NCI-H2029 (cell line): Measurements from ENCODE around the gene GRN.
A peak's percentile ranks its signal among the peaks of the same experiment; 100 is the strongest.
"Not testable (repeated sequence)": the region's sequence is repeated elsewhere in the genome, so short reads cannot be mapped to it uniquely, and the experiment has no call there.

Source experiments
- DNase-seq: peaks from one replicate; lab custom pipeline; 2025; lab: John Stamatoyannopoulos, UW

The GRN gene

DNA sequence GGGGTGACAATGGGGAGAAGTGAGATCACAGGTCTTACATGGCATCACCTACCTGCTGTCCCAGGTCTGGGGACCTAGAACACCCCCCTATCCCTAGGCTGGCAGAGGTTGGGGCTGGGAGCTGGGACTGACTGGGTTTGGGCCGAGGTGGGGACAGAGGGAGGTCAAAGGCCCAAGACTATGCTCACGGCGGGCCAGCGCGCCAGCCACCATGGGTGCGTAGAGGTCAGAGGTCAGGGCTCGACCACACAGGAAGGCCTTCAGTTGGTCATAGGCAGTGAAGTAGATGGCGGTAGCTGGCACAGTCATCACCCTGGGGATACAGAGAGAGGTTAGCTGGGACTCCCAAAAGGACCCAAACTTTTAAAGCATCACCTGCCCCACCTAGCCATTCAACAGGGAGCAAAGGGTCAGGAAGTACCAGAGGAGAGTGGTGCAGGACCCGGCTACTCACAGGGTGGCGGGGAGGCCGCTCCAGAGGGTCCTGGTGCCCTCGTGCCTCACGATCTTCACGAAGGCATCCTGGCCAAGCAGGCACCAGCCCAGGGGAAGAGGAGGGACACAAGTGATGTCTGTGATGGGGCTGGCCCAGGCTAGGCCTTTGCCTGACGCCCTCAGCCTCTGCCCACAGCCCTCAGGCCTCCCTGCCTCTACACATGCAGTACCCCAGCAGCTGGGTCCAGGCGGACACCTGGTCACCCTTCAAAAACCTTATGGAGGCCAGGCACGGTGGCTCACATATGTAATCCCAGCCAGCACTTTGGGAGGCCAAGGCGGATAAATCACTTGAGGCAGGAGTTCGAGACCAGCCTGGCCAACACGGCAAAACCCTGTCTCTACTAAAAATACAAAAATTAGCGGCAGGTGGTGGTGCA is 23.6 kb upstream of the GRN start:
- DNase-seq = no peak

DNA sequence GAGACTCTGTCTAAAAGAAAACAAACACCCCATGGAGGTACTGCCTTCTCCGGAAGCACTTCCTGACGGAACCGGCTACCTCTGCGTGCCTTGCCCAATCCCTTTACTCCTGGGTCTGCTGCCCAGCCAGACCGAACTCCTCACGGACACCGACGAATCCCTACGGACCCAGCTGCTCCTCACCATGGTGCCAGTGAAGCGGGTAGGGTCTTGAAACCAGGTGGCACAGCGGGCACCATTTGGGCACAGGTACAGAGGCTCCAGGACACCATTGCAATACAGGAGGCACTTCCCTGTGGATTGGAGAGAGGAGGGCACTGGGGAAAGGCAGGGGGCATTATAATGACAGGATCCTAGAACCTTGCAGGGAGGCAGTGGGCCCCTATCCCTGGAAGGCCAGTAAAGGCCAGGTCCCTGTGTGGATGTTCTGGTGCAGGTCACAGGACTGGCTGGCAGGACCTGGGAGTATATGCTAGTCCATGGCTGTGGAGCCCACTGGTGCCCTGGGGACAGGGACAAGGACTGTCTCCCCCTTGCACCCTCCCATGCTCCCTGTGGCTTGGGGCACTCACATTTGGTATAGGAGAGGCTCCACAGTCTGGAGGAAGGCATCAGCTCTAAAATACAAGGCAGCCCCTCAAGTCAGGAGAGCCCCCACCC is 22.7 kb upstream of the GRN start:
- DNase-seq = no peak

DNA sequence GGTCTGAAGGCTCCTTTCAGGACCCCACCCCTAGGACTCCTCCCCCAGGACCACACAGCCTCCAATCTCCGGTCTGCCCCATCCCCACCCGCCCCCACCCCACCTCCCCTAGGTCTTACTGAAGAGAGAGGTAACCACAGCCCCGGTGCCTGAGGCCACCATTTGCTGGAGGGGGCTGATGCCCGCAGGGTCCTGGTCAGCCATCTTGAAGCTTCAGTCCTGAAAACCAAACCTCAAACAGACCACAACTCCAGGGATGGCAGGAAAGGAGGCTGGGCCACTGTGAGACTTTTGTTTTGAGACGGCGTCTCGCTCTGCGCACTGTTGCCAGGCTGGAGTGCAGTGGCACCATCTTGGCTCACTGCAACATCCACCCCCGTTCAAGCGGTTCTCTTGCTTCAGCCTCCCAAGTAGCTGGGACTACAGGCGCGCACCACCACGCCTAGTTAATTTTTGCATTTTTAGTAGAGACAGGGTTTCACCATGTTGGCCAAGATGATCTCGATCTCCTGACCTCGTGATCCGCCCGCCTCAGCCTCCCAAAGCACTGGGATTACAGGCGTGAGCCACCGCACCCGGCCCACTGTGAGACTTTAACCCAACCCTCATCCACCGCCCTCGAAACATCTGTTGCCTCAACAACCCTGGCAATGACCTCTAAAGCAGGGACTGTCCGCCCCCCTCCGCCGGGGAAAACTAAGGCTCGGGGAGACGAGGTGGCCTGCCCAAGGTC is 21.6 kb upstream of the GRN start:
- no peak for DNase-seq

DNA sequence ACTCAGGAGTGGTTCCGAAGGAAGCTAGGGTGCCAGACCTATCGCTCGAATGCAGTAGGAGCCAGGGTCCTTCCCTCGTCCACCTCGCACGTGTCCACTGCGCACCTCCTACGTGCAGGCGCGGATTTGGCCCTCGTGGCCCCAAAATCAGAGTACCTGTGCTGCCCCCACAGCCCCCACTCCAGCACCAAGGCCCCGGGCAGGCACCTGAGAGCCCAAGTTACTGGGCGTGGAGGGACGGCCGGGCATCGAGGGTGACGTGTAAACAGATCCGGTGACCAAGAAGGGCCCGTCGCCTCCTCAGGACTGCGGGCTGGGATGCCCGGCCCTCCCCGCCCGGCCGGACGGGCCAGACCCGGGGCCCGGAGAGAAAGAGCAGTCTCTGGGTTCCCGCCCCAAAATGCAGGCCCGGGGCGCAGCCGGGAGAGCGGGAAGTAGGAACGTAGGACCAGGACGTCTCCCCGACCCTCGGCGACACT is 21.0 kb upstream of the GRN start:
- no peak for DNase-seq

GRCh38 chr17:44324571-44325275 is 20.4 kb upstream of the GRN start, which contains the start of gene SLC25A39:
Gene SLC25A39 (minus strand): TSS chr17:44324823. CDS start chr17:44323562, 1,261 bp downstream.
- peak; percentile 81 for DNase-seq

DNA sequence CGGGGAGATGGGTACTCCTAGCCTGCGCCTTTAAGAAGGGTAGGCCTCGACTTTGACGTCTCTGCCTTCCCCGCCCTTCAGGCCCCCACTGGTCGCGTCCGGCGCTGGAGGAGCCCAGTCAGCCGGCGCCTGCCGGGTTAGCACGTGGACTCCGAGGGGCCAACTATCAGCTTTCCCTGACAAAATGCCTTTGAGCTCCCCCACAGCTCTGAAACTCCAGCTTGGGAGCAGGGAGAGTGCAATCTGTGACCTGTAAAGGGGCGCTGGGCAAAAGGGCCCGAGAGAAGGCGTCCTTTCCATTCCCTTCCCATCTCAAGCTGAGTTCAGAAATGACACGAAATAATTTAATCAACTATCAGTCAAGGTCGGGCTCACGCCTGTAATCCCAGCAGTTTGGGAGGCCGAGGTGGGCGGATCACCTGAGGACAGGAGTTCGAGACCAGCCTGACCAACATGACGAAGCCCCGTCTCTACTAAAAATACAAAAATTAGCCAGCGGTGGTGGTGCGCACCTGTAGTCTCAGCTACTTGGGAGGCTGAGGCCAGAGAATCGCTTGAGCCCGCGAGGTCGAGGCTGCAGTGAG is 18.1 kb upstream of the GRN start:
- peak; percentile 91 for DNase-seq

DNA sequence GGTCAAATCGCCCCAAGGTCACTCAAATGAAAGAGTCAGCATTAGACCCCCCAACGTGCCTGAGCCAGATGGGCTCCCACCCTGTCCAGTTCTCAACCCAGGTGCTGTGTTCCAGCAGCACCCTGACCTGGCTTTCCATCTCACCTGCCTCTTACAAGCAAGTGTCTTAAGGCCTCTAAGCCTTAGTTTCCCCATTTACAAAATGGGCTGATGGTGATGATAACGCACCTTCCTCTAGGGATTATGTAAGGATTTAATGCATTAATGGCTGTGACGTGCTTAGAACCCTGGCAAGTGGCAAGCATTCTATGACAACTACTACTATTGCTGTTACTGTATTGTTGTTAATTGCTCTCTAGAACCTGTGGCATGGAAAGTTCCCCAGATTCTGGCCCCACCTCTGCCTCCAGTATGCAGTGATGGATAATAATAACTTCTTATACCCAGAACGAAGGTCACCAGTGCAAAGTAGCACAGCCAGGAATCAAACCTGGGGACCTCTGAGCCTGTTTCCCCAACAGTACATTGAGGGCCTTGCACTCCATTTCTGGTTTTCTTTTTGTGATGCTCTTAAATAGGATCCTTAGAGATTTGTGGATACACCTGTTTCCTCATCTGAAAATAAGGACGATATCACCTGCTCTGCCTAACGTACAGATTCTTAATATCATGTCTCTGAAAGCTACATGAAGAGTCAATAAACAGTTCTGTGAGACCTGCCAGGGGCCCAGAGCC is 17.2 kb upstream of the GRN start:
- no peak for DNase-seq

DNA sequence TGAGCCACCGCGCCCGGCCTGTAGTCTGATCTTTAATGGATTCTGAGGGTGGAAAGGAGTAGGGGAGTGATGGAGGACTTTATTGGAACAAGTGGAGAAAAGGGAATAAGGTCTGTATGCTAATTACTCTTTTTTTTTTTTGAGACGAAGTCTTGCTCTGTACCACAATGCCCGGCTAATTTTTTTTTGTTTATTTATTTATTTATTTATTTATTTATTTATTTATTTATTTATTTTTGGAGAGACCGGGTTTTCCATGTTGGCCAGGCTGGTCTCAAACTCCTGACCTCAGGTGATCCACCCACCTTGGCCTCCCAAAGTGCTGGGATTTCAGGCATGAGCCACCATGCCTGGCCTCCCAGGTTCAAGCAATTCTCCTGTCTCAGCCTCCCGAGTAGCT is 15.6 kb upstream of the GRN start:
- not testable (repeated sequence) for DNase-seq

DNA sequence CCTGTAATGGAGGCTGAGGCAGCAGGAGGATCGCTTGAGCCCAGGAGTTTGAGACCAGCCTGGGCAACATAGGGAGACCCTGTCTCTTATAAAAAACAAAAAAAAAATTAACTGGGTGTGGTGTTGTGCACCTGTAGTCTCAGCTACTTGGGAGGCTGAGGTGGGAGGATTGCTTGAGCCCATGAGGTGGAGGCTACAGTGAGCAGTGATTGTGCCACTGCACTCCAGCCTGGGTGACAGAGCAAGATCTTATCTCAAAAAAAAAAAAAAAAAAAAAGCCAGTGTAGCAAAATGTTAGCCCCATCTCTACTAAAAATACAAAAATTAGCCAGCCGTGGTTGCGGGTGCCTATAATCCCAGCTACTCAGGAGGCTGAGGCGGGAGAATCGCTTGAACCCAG is 14.8 kb upstream of the GRN start:
- DNase-seq = not testable (repeated sequence)

GRCh38 chr17:44331249-44331760 is 13.8 kb upstream of the GRN start:
- peak; percentile 47 for DNase-seq

DNA sequence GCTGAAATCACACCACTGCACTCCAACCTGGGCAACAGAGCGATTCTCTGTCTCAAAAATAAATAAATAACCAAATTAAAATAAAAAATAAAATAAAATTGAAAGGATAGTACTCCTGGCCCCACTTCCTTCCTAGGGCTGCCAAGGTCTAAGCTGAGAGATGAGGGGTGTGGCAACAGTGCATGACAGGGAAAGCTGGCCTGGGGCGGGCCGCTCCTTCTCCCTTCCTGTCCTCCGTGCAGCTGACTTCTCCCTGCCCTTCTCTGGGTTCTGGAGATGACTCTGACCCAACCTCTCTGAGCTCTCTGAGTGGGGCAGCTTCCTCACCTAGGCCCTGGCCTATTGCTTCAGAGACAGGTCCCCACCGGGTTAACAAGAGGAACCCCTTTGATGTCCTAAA is 11.7 kb upstream of the GRN start:
- no peak for DNase-seq

GRCh38 chr17:44334315-44334714 is 10.8 kb upstream of the GRN start:
- no peak for DNase-seq

GRCh38 chr17:44334727-44335126 is 10.4 kb upstream of the GRN start:
- DNase-seq = no peak

- no peak for DNase-seq
Measured at GRCh38 chr17:44335564-44335963, 9.5 kb upstream of the GRN start.

- DNase-seq = no peak
Measured at GRCh38 chr17:44335968-44336367, 9.1 kb upstream of the GRN start.

- DNase-seq = no peak
Measured at GRCh38 chr17:44338702-44339101, 6.4 kb upstream of the GRN start.

DNA sequence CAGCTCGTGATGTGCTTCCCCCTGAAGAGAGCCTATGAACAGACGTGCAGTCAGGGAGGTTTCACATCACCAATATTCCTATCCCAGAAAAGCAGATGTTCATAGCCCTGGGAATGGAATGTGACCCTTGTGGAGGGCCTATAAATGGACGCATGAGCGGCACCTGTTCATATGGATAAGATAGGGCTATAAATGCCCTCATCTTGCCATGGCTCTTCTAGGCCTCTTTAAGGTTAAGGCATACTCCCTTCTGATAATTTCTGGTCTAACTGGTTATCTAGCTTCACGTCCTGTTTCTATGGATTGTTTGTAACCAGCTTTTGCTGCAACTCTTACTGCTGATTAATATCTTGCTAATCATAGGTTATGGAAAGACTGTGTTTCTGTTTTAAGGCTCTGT is 4.5 kb upstream of the GRN start:
- DNase-seq = not testable (repeated sequence)

- DNase-seq = no peak
Measured at GRCh38 chr17:44343510-44344209, 1.4 kb upstream of the GRN start.

- DNase-seq = no peak
Measured at GRCh38 chr17:44345454-44346026, 438 bp downstream of the GRN start.
